Stimulated activated CD8-positive, alpha-beta memory T cell treated with anti-CD3 and anti-CD28 coated beads, Interleukin-12 subunit alpha, Interleukin-12 subunit beta, amount 100 ng/mL, for 1 hour (primary cell): ENCODE results near the gene DLAT.
"Not testable (repeated sequence)": the region's sequence is repeated elsewhere in the genome, so short reads cannot be mapped to it uniquely, and the experiment has no call there.

ENCODE experiments used
- DNase-seq: peaks from one replicate; pipeline ENCODE4 v3.0.0-alpha.2; 2020; ENCODE audit warnings: low read depth

DLAT gene

DNA sequence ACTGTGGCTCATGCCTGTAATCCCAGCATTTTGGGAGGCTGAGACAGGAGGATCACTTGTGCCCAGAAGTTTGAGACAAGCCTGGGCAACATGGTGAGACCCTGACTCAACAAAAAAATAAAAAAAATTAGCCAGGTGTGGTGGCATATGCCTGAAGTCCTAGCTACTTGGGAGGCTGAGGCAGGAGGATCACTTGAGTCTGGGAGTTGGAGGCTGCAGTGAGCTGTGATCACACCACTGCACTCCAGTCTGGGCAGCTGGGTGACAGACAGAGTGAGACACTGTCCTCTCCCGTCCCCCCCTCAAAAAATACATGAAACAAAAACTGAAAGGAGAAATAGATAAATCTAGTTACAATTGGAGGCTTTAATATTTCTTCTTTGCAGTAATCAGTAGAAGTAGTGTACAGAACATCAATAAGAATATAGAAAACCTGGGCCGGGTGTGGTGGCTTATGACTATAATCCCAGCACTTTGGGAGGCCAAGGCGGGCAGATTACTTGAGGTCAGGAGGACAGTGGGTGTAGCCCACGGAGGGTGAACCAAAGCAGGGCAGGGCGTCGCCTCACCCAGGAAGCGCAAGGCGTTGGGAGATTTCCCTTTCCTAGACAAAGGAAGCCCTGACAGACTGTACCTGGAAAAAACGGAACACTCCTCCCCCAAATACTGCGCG is 19.6 kb upstream of the DLAT start:
- no peak for DNase-seq

DNA sequence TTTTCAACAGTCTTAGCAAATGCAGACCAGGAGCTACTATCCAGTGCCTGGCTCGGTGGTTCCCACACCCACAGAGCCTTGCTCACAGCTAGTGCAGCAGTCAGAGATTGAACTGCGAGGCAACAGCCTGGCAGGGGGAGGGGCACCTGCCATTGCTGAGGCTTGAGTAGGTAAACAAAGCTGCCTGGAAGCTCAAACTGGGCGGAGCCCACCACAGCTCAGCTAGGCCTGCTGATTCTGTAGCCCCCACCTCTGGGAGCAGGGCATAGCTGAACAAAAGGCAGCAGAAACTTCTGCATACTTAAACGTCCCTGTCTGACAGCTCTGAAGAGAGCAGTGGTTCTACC is 19.1 kb upstream of the DLAT start:
- DNase-seq, result not testable (repeated sequence)

DNA sequence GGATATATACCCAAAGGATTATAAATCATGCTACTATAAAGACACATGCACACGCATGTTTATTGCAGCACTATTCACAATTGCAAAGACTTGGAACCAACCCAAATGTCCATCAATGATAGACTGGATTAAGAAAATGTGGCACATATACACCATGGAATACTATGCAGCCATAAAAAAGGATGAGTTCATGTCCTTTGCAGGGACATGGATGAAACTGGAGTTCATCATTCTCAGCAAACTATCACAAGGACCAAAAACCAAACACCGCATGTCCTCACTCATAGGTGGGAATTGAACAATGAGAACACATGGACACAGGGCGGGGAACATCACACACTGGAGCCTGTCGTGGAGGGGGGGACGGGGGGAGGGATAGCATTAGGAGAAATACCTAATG is 13.8 kb upstream of the DLAT start:
- DNase-seq, result not testable (repeated sequence)

GRCh38 chr11:112012874-112013273 is 12.3 kb upstream of the DLAT start:
- DNase-seq, result no peak

DNA sequence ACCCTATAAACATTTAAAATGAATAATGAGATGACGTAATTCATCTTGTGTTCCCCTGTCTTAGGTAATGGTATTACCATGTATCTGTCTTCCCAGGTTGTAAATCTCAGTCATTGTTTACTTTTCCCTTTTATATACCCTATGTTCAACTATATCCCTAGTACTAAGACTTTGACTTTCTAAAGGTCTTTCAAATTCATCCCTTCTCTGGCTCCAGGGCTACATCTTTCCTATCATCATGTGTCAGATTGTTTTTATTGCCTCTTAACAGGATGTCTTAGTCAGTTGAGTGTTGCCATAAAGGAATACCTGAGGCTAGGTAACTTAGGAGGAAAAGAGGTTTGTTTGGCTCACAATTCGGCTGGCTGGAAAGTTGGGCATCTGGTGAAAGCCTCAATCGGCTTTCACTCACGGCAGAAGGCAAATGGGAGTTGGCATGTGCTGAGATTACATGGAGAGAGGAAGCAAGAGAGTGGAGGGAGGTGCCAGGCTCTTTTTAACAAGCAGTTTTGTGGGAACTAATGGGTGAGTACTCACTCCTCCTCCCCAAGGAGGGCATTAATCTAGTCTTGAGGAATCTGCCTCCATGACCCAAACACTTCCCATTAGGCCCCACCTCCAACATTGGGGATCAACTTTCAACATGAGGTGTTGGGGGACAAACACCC is 11.6 kb upstream of the DLAT start:
- no peak for DNase-seq

DNA sequence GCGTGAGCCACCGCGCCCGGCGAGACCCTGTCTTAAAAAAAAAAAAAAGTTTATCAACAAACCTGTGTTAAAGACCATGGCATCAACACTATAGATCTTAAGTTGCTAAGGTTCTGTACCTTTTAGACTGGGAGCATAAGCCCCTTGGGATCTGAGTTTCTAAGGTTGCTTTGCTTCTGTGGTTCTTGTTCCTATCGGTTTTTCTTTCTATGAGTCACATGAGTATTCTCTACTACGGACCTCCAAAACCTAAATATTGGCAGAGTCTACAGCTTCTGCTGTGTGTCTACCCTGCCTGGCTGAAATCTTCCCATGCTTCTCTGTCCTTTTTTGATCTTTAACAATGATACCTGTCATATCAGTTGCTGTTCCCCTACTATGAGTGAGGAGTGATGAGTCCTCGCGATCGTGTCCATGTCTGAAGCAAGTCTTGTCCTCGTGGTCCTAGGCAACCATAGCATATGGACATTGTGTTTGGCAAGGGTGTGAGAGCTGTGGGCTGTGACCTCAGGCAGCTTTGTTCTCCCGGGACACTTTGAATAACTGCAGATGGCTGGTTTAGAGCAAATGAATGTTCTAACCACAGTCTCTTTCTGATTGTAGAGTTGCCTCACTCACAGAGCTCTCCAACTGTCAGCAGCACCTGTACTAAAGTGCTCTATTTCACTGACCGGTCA is 9.0 kb upstream of the DLAT start:
- DNase-seq, result no peak

DNA sequence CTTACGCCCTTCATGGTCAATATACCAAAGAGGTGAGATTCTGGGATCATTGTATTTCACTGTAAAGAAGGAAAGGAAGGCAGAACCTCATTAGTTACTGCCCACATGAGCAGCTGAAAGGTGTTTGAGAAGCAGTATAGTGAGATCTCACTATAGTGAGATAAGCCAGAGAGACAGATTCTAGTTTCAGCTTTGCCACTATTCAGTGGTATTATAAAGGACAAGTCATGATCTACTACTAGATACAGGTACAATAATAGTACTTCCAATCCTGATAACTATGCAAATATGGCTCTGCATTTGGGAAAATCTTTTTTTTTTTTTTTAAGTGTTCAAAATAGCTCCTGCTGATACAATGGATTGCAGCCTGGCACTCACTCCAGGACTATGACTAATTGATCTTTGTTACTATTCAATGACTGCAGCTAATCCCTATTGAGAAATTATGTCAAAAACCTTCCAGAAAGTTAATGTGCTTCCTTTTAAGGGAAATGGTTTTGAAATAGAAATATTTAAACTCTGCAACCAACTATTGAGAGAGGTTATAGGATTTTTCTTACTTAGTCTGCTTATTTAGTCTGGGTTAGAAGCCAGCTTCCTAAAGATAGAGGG is 8.3 kb upstream of the DLAT start:
- DNase-seq, result no peak

DNA sequence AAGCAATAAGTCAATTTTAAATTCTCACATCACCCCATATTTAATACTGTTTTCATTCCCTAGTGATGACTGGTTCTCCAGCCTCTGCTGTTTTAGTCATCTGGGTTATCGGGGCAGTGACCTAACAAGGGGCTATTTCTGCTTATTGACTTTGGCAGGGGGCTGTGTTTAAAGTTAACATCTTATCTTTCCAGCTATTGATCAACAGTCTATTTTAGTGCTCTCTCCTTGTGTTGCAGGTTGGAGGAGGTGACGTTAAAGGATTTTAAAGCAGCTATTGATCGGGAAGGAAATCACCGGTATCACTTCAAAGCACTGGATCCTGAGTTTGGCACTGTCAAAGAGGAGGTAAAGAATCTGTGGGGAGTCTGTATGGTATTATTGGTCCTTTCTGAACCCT is 7.7 kb upstream of the DLAT start:
- no peak for DNase-seq

- no peak for DNase-seq
Observed at GRCh38 chr11:112019066-112019465, 6.1 kb upstream of the DLAT start.

- no peak for DNase-seq
Observed at GRCh38 chr11:112023104-112023503, 2.1 kb upstream of the DLAT start.

DNA sequence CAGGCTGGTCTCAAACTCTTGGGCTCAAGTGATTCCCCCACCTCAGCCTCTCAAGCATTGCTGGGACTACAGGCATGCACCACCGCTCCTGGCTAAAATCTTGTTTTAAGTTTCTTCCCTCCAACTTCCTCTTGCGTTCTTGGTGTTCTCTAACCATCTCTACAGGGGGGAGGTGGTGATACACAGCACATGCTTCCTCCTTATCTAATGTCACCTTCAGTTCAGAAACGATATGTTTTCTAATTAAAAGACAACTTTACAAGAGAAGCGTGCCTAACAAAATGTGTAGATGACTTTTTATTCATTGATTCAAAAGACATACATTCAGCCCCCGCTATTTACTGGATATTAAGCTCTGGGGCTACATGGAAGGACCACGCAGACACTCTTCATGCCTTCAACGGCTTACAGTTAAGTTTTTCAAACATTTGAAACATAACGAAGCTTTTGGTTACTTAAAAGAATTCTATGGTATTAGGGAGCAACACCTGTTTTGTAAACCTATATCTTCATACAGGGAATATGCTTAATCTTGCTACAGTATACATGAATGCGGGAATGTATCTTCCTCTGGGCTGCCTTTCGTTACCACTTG is 933 bp upstream of the DLAT start:
- no peak for DNase-seq

GRCh38 chr11:112025707-112026106 is 499 bp downstream of the DLAT start:
- no peak for DNase-seq

DNA sequence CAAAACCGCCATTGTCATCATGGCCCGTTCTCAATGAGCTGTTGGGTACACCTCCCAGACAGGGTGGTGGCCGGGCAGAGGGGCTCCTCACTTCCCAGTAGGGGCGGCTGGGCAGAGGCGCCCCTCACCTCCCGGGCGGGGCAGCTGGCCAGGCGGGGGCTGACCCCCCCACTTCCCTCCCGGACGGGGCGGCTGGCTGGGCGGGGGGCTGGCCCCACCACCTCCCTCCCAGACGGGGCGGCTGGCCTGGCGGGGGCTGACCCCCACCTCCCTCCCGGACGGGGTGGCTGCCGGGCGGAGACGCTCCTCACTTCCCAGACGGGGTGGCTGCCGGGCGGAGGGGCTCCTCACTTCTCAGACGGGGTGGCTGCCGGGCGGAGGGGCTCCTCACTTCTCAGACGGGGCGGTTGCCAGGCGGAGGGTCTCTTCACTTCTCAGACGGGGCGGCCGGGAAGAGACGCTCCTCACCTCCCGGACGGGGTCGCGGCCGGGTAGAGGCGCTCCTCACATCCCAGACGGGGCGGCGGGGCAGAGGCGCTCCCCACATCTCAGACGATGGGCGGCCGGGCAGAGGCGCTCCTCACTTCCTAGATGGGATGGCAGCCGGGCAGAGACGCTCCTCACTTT is 1.7 kb downstream of the DLAT start:
- not testable (repeated sequence) for DNase-seq

- no peak for DNase-seq
Observed at GRCh38 chr11:112029460-112029859, 4.3 kb downstream of the DLAT start.

DNA sequence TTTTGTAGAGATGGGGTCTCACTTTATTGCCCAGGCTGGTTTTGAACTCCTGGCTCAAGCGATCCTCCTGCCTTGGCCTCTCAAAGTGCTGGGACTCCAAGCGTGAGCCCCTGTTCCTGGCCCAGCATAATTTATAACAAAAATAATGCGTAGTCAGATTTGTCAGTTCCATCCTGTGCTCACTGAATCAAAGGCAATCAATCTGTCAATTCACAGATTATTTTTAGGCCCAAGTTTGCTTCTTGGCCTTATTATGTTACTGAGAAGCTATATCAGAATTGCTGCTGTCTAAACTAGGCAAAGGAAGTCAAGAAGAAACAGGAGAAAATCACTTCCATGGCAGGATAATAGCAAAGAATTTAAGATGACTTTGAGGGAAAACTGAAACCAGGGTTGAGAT is 8.7 kb downstream of the DLAT start:
- no peak for DNase-seq

- DNase-seq, result no peak
Observed at GRCh38 chr11:112037527-112037926, 12.3 kb downstream of the DLAT start.

DNA sequence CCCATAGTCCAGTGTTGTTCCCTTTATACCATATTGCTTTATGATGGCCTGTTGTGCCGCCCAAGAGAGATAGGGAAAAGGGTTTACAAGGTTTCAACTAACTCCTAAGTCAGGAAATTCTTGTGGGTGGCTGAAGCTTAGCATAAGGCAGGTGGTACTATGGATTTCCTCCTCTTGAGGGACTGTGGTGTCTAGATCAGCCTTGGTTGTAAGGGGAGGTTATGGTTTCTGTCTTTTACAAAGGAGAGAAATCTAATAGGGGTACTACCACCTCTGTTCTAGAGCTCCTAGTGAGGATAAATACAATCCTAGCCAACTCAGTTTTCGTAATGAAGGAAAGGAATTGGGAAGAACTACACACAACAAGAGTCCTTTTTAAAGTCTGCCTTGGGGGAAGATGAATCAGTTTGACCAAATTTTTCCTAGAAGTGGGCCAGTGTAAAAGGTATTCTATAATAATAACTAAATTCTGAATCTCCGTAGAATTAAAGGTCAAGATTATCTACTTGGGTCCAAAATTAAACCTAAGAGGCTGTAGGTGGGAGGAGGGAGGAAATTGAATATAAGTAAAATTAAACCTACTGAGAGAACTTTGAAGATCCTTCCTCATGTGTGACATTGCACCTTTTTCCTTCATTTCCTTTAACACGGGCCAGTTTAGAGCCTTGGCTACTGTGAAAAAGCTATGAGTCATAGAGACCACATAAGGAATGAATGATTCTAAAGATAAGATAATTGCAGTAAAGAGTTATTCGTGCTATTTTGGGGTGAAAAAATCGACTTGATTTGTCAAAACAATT is 17.2 kb downstream of the DLAT start:
- no peak for DNase-seq

DNA sequence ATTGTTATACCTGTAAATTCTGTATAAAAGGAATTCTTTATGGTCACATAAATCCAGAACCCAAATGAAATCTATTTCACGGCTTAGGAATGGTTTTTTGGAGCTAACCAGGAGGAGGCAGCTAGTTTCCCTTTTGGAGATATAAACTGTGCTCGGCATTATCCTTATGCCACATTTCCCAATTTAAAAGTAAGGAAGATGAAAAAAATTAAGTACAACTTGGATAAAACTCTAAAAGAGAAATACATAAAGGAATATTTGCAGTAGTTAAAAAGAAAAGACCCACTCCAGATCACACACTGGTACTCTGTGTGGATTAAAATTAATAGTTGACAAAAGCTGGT is 17.7 kb downstream of the DLAT start:
- no peak for DNase-seq

DNA sequence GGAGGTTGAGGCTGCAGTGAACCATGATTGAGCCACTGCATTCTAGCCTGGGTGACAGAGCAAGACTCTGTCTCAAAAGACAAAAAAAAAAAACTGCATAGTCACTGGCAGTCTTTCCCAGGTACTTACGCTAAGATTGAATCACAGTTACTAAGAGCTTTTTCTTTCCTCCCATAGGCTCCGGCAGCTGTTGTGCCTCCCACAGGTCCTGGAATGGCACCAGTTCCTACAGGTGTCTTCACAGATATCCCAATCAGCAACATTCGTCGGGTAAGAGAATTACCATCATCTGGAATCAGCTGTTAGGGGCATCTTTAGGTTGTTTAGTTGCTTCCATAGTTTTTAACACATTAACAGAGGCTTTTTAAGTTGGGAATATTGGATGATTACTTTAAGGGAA is 19.8 kb downstream of the DLAT start:
- DNase-seq, result no peak

GRCh38 chr11:112046647-112047046 is 21.4 kb downstream of the DLAT start:
- DNase-seq, result not testable (repeated sequence)

- DNase-seq, result not testable (repeated sequence)
Observed at GRCh38 chr11:112048256-112048655, 23.0 kb downstream of the DLAT start.

DNA sequence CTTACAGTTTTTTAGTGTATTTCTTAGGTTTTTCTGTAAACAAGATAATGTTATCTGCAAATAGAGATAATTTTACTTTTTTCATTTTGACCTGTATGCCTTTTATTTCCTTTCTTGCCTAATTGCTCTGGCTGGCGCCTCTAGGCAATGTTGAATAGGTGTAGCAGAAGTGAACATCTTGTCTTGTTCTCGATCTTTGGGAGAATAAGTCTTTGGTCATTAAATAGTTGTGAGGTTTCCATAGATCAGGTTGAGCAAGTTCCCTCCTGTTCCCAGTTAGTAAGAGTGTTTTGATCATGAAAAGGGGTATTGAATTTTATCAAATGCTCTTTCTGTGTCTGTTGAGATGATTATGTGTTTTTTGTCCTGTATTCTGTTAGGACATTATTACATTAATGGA is 24.6 kb downstream of the DLAT start:
- no peak for DNase-seq
